Osteoblast (primary cell): Measurements from ENCODE around the gene RAB10. TPM values are rescaled to one million over a fixed set of nuclear protein-coding genes. Genes with fewer than 3 reads are reported as not detected.

Experiments
- DNase-seq: peaks from one replicate; pipeline ENCODE4 v3.0.0; 2011; ENCODE audit warnings: low spot score, mixed read lengths; ENCODE audit not compliant: insufficient read length; ENCODE audit errors: missing footprints
- H2AFZ ChIP-seq: 2 replicates; pipeline ENCODE4 v1.6.0; 2011; ENCODE audit warnings: mild to moderate bottlenecking, low read length
- H3K27ac ChIP-seq: 2 replicates; pipeline ENCODE4 v1.5.1; 2011; ENCODE audit warnings: mild to moderate bottlenecking, low read depth, low read length, moderate library complexity
- H3K27me3 ChIP-seq: 2 replicates; pipeline ENCODE4 v1.6.0; 2012; ENCODE audit warnings: mild to moderate bottlenecking, control low read depth, inconsistent platforms, low read length, moderate library complexity; ENCODE audit not compliant: insufficient read depth
- H3K36me3 ChIP-seq: 2 replicates; pipeline ENCODE4 v1.5.1; 2011; ENCODE audit warnings: mild to moderate bottlenecking, low read length, control low read depth, moderate library complexity; ENCODE audit not compliant: insufficient read depth
- H3K4me1 ChIP-seq: 2 replicates; pipeline ENCODE4 v1.5.1; 2011; ENCODE audit warnings: mild to moderate bottlenecking, low read length, control low read depth, moderate library complexity; ENCODE audit not compliant: insufficient read depth
- H3K4me2 ChIP-seq: 2 replicates; pipeline ENCODE4 v1.6.0; 2011; ENCODE audit warnings: mild to moderate bottlenecking, low read length; ENCODE audit not compliant: insufficient read depth
- H3K4me3 ChIP-seq: fragments of 200-600 bp; sonication (generic); 3 replicates; pipeline ENCODE4 v1.5.1; 2012; ENCODE audit warnings: mild to moderate bottlenecking, low read length, inconsistent platforms; ENCODE audit not compliant: insufficient read depth
- H3K79me2 ChIP-seq: 2 replicates; pipeline ENCODE4 v1.6.0; 2012; ENCODE audit warnings: mild to moderate bottlenecking, low read length, control low read depth, inconsistent platforms; ENCODE audit not compliant: insufficient read depth
- H3K9me3 ChIP-seq: 2 replicates; pipeline ENCODE4 v1.5.1; 2011; ENCODE audit warnings: low read depth, low read length, control low read depth
- H4K20me1 ChIP-seq: 2 replicates; pipeline ENCODE4 v1.6.0; 2012; ENCODE audit warnings: mild to moderate bottlenecking, low read length, control low read depth; ENCODE audit not compliant: insufficient read depth
- total RNA-seq: library from RNA; depleted of rRNA; stranded (reverse); fragments of >200 nt; gene quantifications from 2 replicates; pipeline ENCODE4 v1.2.3, GENCODE V29; 2012
- TF ChIP-seq, protein P1 (sequence below): IDR thresholded peaks from 2 replicates; pipeline ENCODE4 v1.5.1; 2011; ENCODE audit warnings: mild to moderate bottlenecking, low read depth, low read length, moderate library complexity; ENCODE audit errors: extremely low read depth

RAB10 gene
- total RNA-seq, 1 donor: 151 TPM

DNA sequence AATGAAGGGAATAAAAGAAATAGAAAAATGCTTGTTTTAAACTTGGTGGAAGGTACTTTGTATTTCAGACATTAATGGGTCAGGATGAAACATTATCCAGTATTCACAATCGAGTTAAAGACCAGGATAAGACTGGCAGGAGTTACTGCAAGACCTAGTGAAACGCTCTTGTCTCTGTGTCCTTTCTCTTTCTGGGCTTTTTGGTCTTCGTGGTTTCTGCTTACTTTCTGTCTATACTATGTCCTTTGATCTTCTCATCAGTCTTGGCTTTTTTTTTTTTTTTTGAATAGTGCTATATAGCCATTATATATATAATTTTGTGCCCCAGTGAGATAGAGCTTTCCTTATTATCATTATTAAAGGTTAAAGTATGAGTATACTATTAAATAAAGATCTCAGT is 96.9 kb downstream of the RAB10 start:
- no peak overlapping the region for H2AFZ ChIP-seq
- no peaks in the 10 kb centered on the region for H3K4me1 ChIP-seq
- no peak overlapping the region for H3K4me3 ChIP-seq
- H3K27ac ChIP-seq: no peak overlapping the region
- no peaks in the 10 kb centered on the region for H3K27me3 ChIP-seq
- TF ChIP-seq, protein P1, sequence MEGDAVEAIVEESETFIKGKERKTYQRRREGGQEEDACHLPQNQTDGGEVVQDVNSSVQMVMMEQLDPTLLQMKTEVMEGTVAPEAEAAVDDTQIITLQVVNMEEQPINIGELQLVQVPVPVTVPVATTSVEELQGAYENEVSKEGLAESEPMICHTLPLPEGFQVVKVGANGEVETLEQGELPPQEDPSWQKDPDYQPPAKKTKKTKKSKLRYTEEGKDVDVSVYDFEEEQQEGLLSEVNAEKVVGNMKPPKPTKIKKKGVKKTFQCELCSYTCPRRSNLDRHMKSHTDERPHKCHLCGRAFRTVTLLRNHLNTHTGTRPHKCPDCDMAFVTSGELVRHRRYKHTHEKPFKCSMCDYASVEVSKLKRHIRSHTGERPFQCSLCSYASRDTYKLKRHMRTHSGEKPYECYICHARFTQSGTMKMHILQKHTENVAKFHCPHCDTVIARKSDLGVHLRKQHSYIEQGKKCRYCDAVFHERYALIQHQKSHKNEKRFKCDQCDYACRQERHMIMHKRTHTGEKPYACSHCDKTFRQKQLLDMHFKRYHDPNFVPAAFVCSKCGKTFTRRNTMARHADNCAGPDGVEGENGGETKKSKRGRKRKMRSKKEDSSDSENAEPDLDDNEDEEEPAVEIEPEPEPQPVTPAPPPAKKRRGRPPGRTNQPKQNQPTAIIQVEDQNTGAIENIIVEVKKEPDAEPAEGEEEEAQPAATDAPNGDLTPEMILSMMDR: no peak
- no peak for DNase-seq
- no peaks in the 10 kb centered on the region for H3K9me3 ChIP-seq
- peaks cover 38% of the 10 kb centered on the region for H3K79me2 ChIP-seq
- peaks cover 9% of the 10 kb centered on the region for H4K20me1 ChIP-seq
- no peak overlapping the region for H3K4me2 ChIP-seq
- H3K36me3 ChIP-seq: peaks cover 43% of the 10 kb centered on the region

DNA sequence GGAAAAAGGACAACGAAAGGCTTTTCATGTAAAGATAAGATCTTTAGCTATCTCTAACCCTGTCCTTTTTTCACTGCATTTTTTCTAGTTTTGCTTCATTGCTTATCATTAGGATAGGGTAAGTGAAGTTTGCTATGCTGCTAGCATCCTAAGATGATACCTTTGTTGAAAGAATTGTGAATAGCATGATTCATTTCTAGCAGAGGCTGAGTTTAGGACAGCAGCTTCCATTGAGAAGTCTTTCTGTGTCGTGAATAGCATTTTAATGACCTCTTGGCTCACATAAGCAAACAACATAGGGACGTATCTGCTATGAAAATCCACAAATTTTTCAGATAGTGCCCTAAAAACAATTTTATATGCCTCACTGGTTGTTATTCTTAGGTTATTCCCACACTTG is 102.6 kb downstream of the RAB10 start:
- Histone ChIP-seq H3K27me3 (no peaks in the 10 kb centered on the region), H2AFZ (no peak overlapping the region), H3K27ac (no peak overlapping the region), H3K36me3 (peaks cover 41% of the 10 kb centered on the region), H3K79me2 (peaks cover 6% of the 10 kb centered on the region), H3K9me3 (no peaks in the 10 kb centered on the region), H3K4me3 (no peak overlapping the region), H4K20me1 (peaks cover 5% of the 10 kb centered on the region), H3K4me1 (no peaks in the 10 kb centered on the region), H3K4me2 (no peak overlapping the region)
- no peak for DNase-seq
- TF ChIP-seq, protein P1: no peak

DNA sequence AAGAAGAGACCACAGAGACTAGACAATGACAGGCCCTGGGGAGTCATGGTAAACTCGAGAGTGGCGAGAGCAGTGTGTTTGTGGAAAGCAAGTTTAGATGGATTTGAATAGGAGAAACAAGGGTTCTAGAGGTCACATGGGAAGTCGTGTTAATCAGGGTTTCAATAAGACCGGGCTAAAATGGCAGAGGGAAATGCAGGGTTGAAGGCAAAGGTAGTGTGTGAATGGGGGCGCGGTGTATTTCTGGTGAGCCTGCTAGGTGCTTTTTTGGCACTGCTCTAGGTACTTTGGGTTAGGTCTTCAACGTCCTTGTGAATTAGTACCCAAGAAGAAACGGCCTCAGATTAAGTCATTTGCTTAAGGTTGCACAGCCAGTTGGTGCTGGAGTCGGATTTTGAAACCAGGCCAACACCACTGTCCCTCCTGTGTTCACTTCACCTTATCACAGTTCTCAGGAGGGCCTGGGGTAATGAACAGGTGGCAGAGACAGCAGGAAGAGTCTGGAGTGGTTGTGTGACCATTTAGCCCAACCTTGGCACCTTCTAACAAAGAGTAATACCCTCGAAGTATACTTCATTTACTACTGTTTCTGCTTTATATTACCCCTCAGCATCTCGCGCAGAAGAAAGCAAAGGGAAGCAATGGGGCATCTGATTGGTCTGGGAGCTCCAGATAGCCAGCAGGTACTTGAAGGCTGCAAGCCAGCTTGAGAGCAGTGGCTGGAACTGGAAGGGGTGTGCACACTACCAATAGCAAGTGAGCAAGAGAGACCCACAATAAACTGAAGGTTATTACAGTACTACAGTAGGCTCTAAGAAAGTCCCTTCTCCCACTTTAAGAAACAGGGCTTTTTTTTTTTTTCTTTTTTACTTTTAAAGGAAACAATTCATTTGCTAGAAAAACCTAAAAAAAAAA is 105.6 kb downstream of the RAB10 start:
- Histone ChIP-seq H3K79me2 (no peaks in the 10 kb centered on the region), H4K20me1 (peaks cover 5% of the 10 kb centered on the region), H3K9me3 (no peaks in the 10 kb centered on the region), H3K4me2 (no peak overlapping the region), H3K27me3 (no peaks in the 10 kb centered on the region), H3K4me3 (no peak overlapping the region), H3K27ac (no peak overlapping the region), H2AFZ (no peak overlapping the region), H3K4me1 (no peaks in the 10 kb centered on the region), H3K36me3 (peaks cover 21% of the 10 kb centered on the region)
- TF ChIP-seq, protein P1: no peak
- no peak for DNase-seq

DNA sequence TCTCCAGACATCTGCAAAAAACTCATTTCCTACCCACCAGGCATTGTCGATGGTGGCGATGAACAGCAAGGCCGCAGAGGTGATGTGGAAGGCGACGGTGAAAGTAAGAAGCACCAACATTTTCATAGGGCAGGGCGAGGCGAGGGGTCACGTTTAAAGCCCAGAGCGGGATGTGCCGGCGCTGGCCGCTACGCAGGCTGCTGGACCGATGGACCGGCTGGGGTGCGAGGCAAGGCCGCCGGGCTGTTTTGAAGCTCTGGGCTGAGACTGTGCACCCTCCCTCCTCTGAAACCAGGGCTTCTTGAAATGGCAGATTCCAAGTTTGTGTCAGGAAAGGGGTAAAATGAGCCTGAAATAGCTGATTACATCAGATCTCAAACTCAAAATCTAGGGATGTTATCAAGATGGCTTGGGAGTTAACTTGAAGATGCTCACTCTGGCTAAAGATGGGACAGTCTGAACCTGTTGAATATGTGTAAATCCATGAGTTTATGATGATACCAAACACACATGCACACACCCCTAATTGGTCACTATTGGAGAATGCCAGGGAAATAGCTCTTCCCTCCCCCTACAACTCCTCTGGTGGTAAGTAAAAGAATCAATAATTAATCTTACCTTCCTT is 107.4 kb downstream of the RAB10 start:
- DNase-seq: no peak
- no peak overlapping the region for H3K4me3 ChIP-seq
- H3K79me2 ChIP-seq: no peaks in the 10 kb centered on the region
- peaks cover 2% of the 10 kb centered on the region for H4K20me1 ChIP-seq
- H3K4me1 ChIP-seq: peaks cover 6% of the 10 kb centered on the region
- TF ChIP-seq, protein P1: no peak
- no peaks in the 10 kb centered on the region for H3K9me3 ChIP-seq
- peaks cover 5% of the 10 kb centered on the region for H3K36me3 ChIP-seq
- H3K4me2 ChIP-seq: no peak overlapping the region
- H2AFZ ChIP-seq: no peak overlapping the region
- H3K27ac ChIP-seq: no peak overlapping the region
- no peaks in the 10 kb centered on the region for H3K27me3 ChIP-seq
